ENCODE results near the gene OIP5.

Gene OIP5

GRCh38 chr15:41337047-41337446 lies 4.7 kb upstream of the OIP5 start:
- TF ChIP-seq POLR2AphosphoS5 (IDR thresholded peaks at IDR 0.05; ENCODE audit: low read depth, low read length) (no peak), TAF1 (IDR thresholded peaks at IDR 0.05; ENCODE audit: borderline replicate concordance, insufficient read depth, low read length) (no peak), SIN3A (IDR thresholded peaks at IDR 0.05; ENCODE audit: borderline replicate concordance, insufficient read depth, low read length) (no peak), REST (IDR thresholded peaks at IDR 0.05; ENCODE audit: insufficient read depth in 1 of 2, low read depth in 2 of 2, low read length in 2 of 2) (no peak), FOXP2 (optimal IDR thresholded peaks at IDR 0.05; ENCODE audit: borderline replicate concordance, extremely low read depth, extremely low read length, insufficient read depth) (no peak)

GRCh38 chr15:41336549-41336948 lies 4.2 kb upstream of the OIP5 start:
- TF ChIP-seq FOXP2 (optimal IDR thresholded peaks at IDR 0.05; ENCODE audit: borderline replicate concordance, extremely low read depth, extremely low read length, insufficient read depth) (no peak), REST (IDR thresholded peaks at IDR 0.05; ENCODE audit: insufficient read depth in 1 of 2, low read depth in 2 of 2, low read length in 2 of 2) (no peak), SIN3A (IDR thresholded peaks at IDR 0.05; ENCODE audit: borderline replicate concordance, insufficient read depth, low read length) (no peak), POLR2AphosphoS5 (IDR thresholded peaks at IDR 0.05; ENCODE audit: low read depth, low read length) (no peak), TAF1 (IDR thresholded peaks at IDR 0.05; ENCODE audit: borderline replicate concordance, insufficient read depth, low read length) (no peak)

- TF ChIP-seq FOXP2 (optimal IDR thresholded peaks at IDR 0.05; ENCODE audit: borderline replicate concordance, extremely low read depth, extremely low read length, insufficient read depth) (no peak), TAF1 (IDR thresholded peaks at IDR 0.05; ENCODE audit: borderline replicate concordance, insufficient read depth, low read length) (no peak), REST (IDR thresholded peaks at IDR 0.05; ENCODE audit: insufficient read depth in 1 of 2, low read depth in 2 of 2, low read length in 2 of 2) (no peak), POLR2AphosphoS5 (IDR thresholded peaks at IDR 0.05; ENCODE audit: low read depth, low read length) (no peak), SIN3A (IDR thresholded peaks at IDR 0.05; ENCODE audit: borderline replicate concordance, insufficient read depth, low read length) (no peak)
Observed at GRCh38 chr15:41334293-41335120, 2.1 kb upstream of the OIP5 start.

- TF ChIP-seq TAF1 (IDR thresholded peaks at IDR 0.05; ENCODE audit: borderline replicate concordance, insufficient read depth, low read length) = no peak
- TF ChIP-seq POLR2AphosphoS5 (IDR thresholded peaks at IDR 0.05; ENCODE audit: low read depth, low read length) = no peak
- TF ChIP-seq SIN3A (IDR thresholded peaks at IDR 0.05; ENCODE audit: borderline replicate concordance, insufficient read depth, low read length) = no peak
- TF ChIP-seq REST (IDR thresholded peaks at IDR 0.05; ENCODE audit: insufficient read depth in 1 of 2, low read depth in 2 of 2, low read length in 2 of 2) = no peak
- TF ChIP-seq FOXP2 (optimal IDR thresholded peaks at IDR 0.05; ENCODE audit: borderline replicate concordance, extremely low read depth, extremely low read length, insufficient read depth) = no peak
Observed at GRCh38 chr15:41333026-41333562, 703 bp upstream of the OIP5 start.
